Sigmoid colon (tissue), 4 donors: ENCODE data around the gene CDHR5.
A peak's percentile ranks its signal among the peaks of the same experiment; 100 is the strongest.

Experiments used
- CTCF ChIP-seq, 4 experiments: fragments of 450-650 bp in 3 of 4; fragments of 200-600 bp in 1 of 4; IDR thresholded peaks; one replicate each; pipeline ENCODE4 v1.5.1; 2016 to 2019; ENCODE audit warnings: antibody characterized with exemption in 4 of 4, mild to moderate bottlenecking in 3 of 4, moderate library complexity in 2 of 4
- EP300 ChIP-seq, 4 donors: sonication (generic); formaldehyde crosslinking; IDR thresholded peaks; one replicate each; pipeline ENCODE4 v1.6.1; 2017; ENCODE audit warnings: antibody characterized with exemption in 4 of 4
- POLR2A ChIP-seq, 2 donors: fragments of 450-650 bp; IDR thresholded peaks; one replicate each; pipeline ENCODE4 v1.6.1; 2016; ENCODE audit warnings: antibody characterized with exemption in 2 of 2, mild to moderate bottlenecking in 2 of 2, moderate library complexity in 2 of 2

- peak in 3 of 4 experiments; percentile 4 to 26 (median 16) for TF ChIP-seq CTCF (IDR thresholded peaks at IDR 0.05)
- TF ChIP-seq EP300 (IDR thresholded peaks at IDR 0.05), result no peak
- no peak for TF ChIP-seq POLR2A (IDR thresholded peaks at IDR 0.05)
Observed at GRCh38 chr11:629237-629583, 4.5 kb upstream of the CDHR5 start.
